HG02973 (cell line): Measurements from ENCODE around the gene LRRC73.
"Not testable (repeated sequence)": the region's sequence is repeated elsewhere in the genome, so short reads cannot be mapped to it uniquely, and the experiment has no call there.

Experiments used
- ATAC-seq: cut with Tn5 transposase; IDR thresholded peaks from one replicate; pipeline ENCODE4 v1.9.1; 2021; ENCODE audit warnings: moderate library complexity; ENCODE audit not compliant: unreplicated experiment

Gene LRRC73

DNA sequence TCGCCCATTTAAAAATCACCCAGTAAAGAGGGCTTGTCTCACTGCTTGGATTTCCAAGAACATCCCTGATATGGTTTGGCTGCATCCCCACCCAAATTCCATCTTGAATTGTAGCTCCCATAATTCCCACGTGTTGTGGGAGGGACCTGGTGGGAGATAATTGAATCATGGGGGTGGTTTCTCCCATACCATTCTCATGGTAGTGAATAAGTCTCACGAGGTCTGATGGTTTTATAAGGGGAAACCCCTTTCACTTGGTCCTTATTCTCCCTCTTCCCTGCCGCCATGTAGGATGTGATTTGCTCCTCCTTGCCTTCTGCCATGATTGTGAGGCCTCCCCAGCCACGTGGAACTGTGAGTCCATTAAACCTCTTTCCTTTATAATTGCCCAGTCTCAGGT is 42.9 kb downstream of the LRRC73 start:
- not testable (repeated sequence) for ATAC-seq

DNA sequence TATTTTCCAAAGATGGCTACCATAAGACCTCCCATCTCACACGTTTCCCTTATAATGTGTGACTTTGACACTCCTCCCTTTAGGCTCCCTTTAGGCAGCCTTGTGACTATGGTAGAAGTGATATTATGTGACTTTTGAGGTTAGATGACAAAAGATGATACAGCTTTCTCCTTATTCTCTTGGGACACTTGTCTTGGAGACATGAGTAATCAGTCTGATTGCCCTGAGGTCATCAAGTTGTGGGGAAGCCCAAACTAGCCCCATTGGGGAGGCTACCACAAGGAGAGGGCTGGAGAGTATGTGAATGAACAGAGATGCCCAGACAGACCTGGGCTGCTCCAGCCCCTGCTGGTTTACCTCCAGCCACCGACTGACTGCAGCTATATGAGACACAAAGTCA is 44.2 kb downstream of the LRRC73 start:
- no peak for ATAC-seq

- no peak for ATAC-seq
These were observed 45.8 kb downstream of the LRRC73 start for GRCh38 chr6:43464337-43464736.

DNA sequence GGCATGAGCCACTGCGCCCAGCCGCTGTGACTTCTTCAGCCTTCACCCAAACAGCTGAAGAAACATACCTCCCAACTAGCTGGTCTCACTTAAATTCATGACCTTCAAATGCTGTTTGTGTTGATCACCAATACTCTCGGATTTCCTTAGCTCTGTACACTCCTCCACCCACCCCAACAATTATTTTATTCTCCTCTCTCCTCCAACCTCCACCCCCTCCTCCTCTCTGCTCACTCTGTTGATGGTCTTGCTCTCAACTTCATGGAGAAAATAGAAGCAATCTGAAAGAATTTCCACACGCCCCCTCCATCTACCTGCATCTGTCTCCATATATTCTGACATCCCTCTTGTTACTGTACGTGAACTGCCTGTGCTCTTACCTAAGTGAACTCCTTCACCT is 48.2 kb downstream of the LRRC73 start:
- ATAC-seq, result no peak

GRCh38 chr6:43460032-43460431 is 50.1 kb downstream of the LRRC73 start:
- ATAC-seq, result no peak

GRCh38 chr6:43459535-43459934 is 50.6 kb downstream of the LRRC73 start:
- ATAC-seq, result no peak

GRCh38 chr6:43458154-43458553 is 52.0 kb downstream of the LRRC73 start:
- ATAC-seq, result not testable (repeated sequence)

- no peak for ATAC-seq
These were observed 52.5 kb downstream of the LRRC73 start for GRCh38 chr6:43457643-43458042.
